ENCODE measurements around the gene KASH5. TPM values are rescaled to one million over a fixed set of nuclear protein-coding genes. Genes with fewer than 3 reads are reported as not detected.

The KASH5 gene
- total and polyA plus RNA-seq, 2 of the 8 experiments (the other 6 are each of a cell fraction or from before 2014, with no cell fraction given), result 0.05 to 0.19 TPM

GRCh38 chr19:49434907-49435583 lies 47.0 kb downstream of the KASH5 start:
- Histone ChIP-seq H4K20me1 (replicated peaks in 1 of 2; ENCODE audit: control insufficient read depth in 1 of 2, insufficient read depth in 2 of 2, low read length in 2 of 2) (no peaks in the 10 kb centered on the region), H3K27me3 (replicated peaks in 1 of 4; ENCODE audit: control insufficient read depth in 3 of 4, extremely low read depth in 1 of 4, insufficient read depth in 3 of 4, low read length in 3 of 4) (peaks cover 23 to 62% (median 51%) of the 10 kb centered on the region in 4 experiments; a peak in 6 of 7 replicates), H3K36me3 (ENCODE audit: control insufficient read depth in 2 of 4, insufficient read depth in 4 of 4, low read length in 3 of 4) (no peaks in the 10 kb centered on the region), H3K27ac (ENCODE audit: low read depth, low read length) (no peak overlapping the region), H3K23me2 (ENCODE audit: low read depth, low read length) (peaks cover 9% of the 10 kb centered on the region; the same call in 1 of the 2 replicates), H3K14ac (ENCODE audit: insufficient read length) (no peak overlapping the region), H2AK5ac (ENCODE audit: low read depth, low read length) (no peak overlapping the region; the same call in 1 of the 2 replicates), H3K9me3 (ENCODE audit: insufficient read depth in 2 of 2, low read depth in 1 of 2, low read length in 1 of 2) (peaks cover 0 to 2% of the 10 kb centered on the region in 2 experiments; a peak in 1 of 4 replicates), H3K18ac (ENCODE audit: extremely low read depth, low read length) (no peak overlapping the region), H4K5ac (ENCODE audit: insufficient read length, low read depth, low read length) (no peak overlapping the region), H3K4ac (replicated peaks; ENCODE audit: insufficient read length, low read depth, low read length) (peak overlapping the region; percentile 79), H3K56ac (replicated peaks; ENCODE audit: insufficient read length, low read depth, low read length) (no peak overlapping the region), H2BK15ac (ENCODE audit: low read length) (peak overlapping the region; percentile 1; the same call in 1 of the 2 replicates), H3K9ac (replicated peaks in 1 of 4; ENCODE audit: extremely low read depth in 1 of 4, low read depth in 3 of 4, low read length in 3 of 4) (no peak overlapping the region), H3K23ac (ENCODE audit: insufficient read length) (no peak overlapping the region), H4K8ac (ENCODE audit: extremely low read depth, insufficient read depth, low read length) (no peak overlapping the region), H2BK5ac (ENCODE audit: low read depth, low read length) (no peak overlapping the region), H3K79me2 (ENCODE audit: control insufficient read depth in 1 of 2, insufficient read depth in 2 of 2, low read length in 2 of 2) (no peaks in the 10 kb centered on the region), H4K91ac (replicated peaks; ENCODE audit: insufficient read length, low read length) (no peak overlapping the region), H2BK20ac (ENCODE audit: low read length) (no peak overlapping the region), H2BK12ac (ENCODE audit: low read depth, low read length) (no peak overlapping the region), H3K79me1 (ENCODE audit: low read depth, low read length) (no peaks in the 10 kb centered on the region), H2AFZ (ENCODE audit: low read length) (no peak overlapping the region), H3K4me3 (ENCODE audit: extremely low read depth in 1 of 4, insufficient read depth in 2 of 4, low read depth in 3 of 4, low read length in 4 of 4) (no peak overlapping the region), H2BK120ac (replicated peaks; ENCODE audit: low read depth, low read length) (no peak overlapping the region), H3K4me1 (replicated peaks in 1 of 4; ENCODE audit: control insufficient read depth in 3 of 4, insufficient read depth in 4 of 4, low read length in 3 of 4) (peaks cover 0 to 21% (median 12%) of the 10 kb centered on the region in 4 experiments; a peak in 5 of 7 replicates), H3K4me2 (ENCODE audit: insufficient read depth in 1 of 2, low read depth in 2 of 2, low read length in 2 of 2) (no peak overlapping the region; a peak in 1 of 4 replicates)
- ChIA-PET CTCF (ENCODE audit: partially characterized antibody) (interaction anchor here (0.6 to 4.7 kb wide), 5 partner anchors 11 to 1991 kb away, joined by 3 to 38 read pairs (median 5); partner anchors contain the start of genes DKKL1, GFY and PTH2), POLR2A (ENCODE audit: partially characterized antibody) (interaction anchor here (0.7 to 2.3 kb wide), 9 partner anchors 10 to 126 kb away, joined by 3 to 17 read pairs (median 4); partner anchors contain the start of genes GFY and RPL13A)
- 95% methylated on average over 18 of the region's 18 CpGs; no CpG with 5 or more reads in 1 of the 2 experiments for WGBS, 2 experiments (ENCODE audit: extremely low coverage in 1 of 2, insufficient coverage in 1 of 2, insufficient read length in 1 of 2, insufficient replicate concordance in 2 of 2, low coverage in 1 of 2, low lambda C conversion rate in 2 of 2, missing lambda C conversion rate in 1 of 2)
- FAIRE-seq, result no peak
- no peak for DNase-seq (ENCODE audit: low read depth in 1 of 2, low spot score in 2 of 2)
- TF ChIP-seq CHD1 (IDR thresholded peaks at IDR 0.05; ENCODE audit: low read depth, low read length) (no peak), SP1 (IDR thresholded peaks at IDR 0.05; ENCODE audit: low read depth, low read length) (peak; percentile 83), NANOG (IDR thresholded peaks at IDR 0.05; ENCODE audit: insufficient read depth, low read depth, low read length, poor library complexity, severe bottlenecking) (no peak), SP2 (IDR thresholded peaks at IDR 0.05; ENCODE audit: low read length) (peak; percentile 15; the same call in 1 of the 2 replicates), CHD2 (IDR thresholded peaks at IDR 0.05; ENCODE audit: low read length) (0 out of 2 replicates have a peak, but pooled peaks have one; percentile 13), KDM5A (IDR thresholded peaks at IDR 0.05; ENCODE audit: low read length) (no peak), HDAC6 (IDR thresholded peaks at IDR 0.05; ENCODE audit: low read depth, low read length) (no peak)
